ENCODE measurements around the gene CRLF1. TPM values are rescaled to one million over a fixed set of nuclear protein-coding genes. Genes with fewer than 3 reads are reported as not detected.

CRLF1 gene
- polyA plus RNA-seq, 3 donors = 0.19 TPM; not detected in 2

GRCh38 chr19:18580311-18580710 is 26.3 kb downstream of the CRLF1 start:
- intact Hi-C loops (cut with micrococcal nuclease) = loop anchor here (5.0 to 10.0 kb wide), 2 partner anchors 33 to 126 kb away; no protein-coding TSS in a partner anchor
- no peak for DNase-seq

DNA sequence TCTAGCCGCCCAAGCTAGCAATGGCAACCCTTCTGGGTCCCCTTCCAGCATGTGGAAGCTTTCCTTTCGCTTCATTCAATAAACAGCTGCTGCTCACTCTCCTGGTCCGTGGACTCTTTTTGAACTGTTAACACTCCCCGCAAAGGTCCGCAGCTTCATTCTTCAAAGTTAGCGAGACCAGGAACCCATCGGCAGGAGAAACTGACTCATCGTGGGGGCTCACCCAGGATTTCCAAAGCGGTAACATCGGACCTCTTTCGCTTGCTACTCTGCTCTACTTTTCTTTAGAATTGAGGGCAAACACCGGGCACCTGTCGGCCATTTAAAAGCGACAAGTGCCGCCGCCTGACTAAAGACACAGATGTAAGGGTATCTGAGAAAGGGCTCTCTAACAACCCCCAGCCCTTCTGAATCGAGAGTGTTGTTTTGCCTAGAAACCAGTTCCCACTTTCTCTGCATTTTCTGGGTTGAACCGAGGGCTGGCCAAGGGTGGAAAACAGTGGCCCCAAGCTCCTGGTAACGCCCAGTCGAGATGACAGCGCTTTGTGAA is 29.2 kb downstream of the CRLF1 start:
- intact Hi-C loops (cut with micrococcal nuclease) = loop anchor here in 1 of 2 donors (5.0 kb wide), 1 partner anchor 35 kb away; the partner anchor contains the start of gene FKBP8
- peaks cover 41% of the 10 kb centered on the region for H4K20me1 ChIP-seq (ENCODE audit: insufficient read depth, low read length)
- H3K4me1 Mint-ChIP-seq = peaks cover 10% of the 10 kb centered on the region

More at GRCh38 chr19:18580311-18580710, 26.3 kb downstream of the CRLF1 start:
- no peaks in the 10 kb centered on the region for H3K9me3 ChIP-seq (replicated peaks in 1 of 2; ENCODE audit: control insufficient read depth in 1 of 2, insufficient read depth in 1 of 2, low read length in 2 of 2)
- no peak overlapping the region for H3K27ac ChIP-seq (ENCODE audit: low read depth in 1 of 2, low read length in 2 of 2)
- peaks cover 22 to 34% of the 10 kb centered on the region in 2 donors for H3K36me3 ChIP-seq (replicated peaks in 1 of 2; ENCODE audit: control insufficient read depth in 1 of 2, insufficient read depth in 2 of 2, low read length in 2 of 2)
- Mint-ChIP-seq H3K27me3 (ENCODE audit: low read depth in 3 of 3) (peaks cover 0 to 2% (median 0%) of the 10 kb centered on the region in 3 donors), H3K4me1 (peaks cover 1% of the 10 kb centered on the region), H3K27ac (no peak overlapping the region), H3K36me3 (peaks cover 23 to 32% of the 10 kb centered on the region in 2 donors), H3K4me3 (no peak overlapping the region), H3K9me3 (no peaks in the 10 kb centered on the region)
- H2AFZ ChIP-seq (ENCODE audit: insufficient read depth, low read depth, low read length, poor library complexity, severe bottlenecking) = no peak overlapping the region
- no peaks in the 10 kb centered on the region for H3K27me3 ChIP-seq (ENCODE audit: control insufficient read depth in 2 of 2, insufficient read depth in 2 of 2, low read length in 2 of 2)
- TF ChIP-seq, protein P1, sequence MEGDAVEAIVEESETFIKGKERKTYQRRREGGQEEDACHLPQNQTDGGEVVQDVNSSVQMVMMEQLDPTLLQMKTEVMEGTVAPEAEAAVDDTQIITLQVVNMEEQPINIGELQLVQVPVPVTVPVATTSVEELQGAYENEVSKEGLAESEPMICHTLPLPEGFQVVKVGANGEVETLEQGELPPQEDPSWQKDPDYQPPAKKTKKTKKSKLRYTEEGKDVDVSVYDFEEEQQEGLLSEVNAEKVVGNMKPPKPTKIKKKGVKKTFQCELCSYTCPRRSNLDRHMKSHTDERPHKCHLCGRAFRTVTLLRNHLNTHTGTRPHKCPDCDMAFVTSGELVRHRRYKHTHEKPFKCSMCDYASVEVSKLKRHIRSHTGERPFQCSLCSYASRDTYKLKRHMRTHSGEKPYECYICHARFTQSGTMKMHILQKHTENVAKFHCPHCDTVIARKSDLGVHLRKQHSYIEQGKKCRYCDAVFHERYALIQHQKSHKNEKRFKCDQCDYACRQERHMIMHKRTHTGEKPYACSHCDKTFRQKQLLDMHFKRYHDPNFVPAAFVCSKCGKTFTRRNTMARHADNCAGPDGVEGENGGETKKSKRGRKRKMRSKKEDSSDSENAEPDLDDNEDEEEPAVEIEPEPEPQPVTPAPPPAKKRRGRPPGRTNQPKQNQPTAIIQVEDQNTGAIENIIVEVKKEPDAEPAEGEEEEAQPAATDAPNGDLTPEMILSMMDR (IDR thresholded peaks at IDR 0.05) = no peak
- H3K4me2 ChIP-seq (replicated peaks; ENCODE audit: extremely low read depth, low read length, poor library complexity, severe bottlenecking) = no peak overlapping the region
- no peak overlapping the region for H3K9ac ChIP-seq (ENCODE audit: insufficient read depth, low read length, poor library complexity, severe bottlenecking)
- H3K79me2 ChIP-seq (ENCODE audit: insufficient read depth, low read length) = no peaks in the 10 kb centered on the region
- peaks cover 16% of the 10 kb centered on the region for H4K20me1 ChIP-seq (ENCODE audit: insufficient read depth, low read length)
- no peak overlapping the region for H3K4me3 ChIP-seq (replicated peaks in 1 of 3; ENCODE audit: low read depth in 2 of 3, low read length in 3 of 3)
- 95% methylated on average over 6 of the region's 7 CpGs for WGBS (ENCODE audit: insufficient coverage)
- H3K4me1 ChIP-seq (ENCODE audit: control insufficient read depth in 1 of 2, insufficient read depth in 2 of 2, low read length in 2 of 2) = peaks cover 1 to 2% of the 10 kb centered on the region in 2 donors

More for the DNA sequence above, 29.2 kb downstream of the CRLF1 start:
- TF ChIP-seq, protein P1 (IDR thresholded peaks at IDR 0.05) = no peak
- WGBS (ENCODE audit: insufficient coverage) = 94% methylated on average over 19 of the region's 21 CpGs
- no peak for DNase-seq
- H3K4me2 ChIP-seq (replicated peaks; ENCODE audit: extremely low read depth, low read length, poor library complexity, severe bottlenecking) = no peak overlapping the region
- H3K9me3 ChIP-seq (replicated peaks in 1 of 2; ENCODE audit: control insufficient read depth in 1 of 2, insufficient read depth in 1 of 2, low read length in 2 of 2) = no peaks in the 10 kb centered on the region
- Mint-ChIP-seq H3K27me3 (ENCODE audit: low read depth in 3 of 3) (peaks cover 0 to 3% (median 0%) of the 10 kb centered on the region in 3 donors), H3K9me3 (no peaks in the 10 kb centered on the region), H3K4me3 (no peak overlapping the region), H3K36me3 (peaks cover 46 to 58% of the 10 kb centered on the region in 2 donors), H3K27ac (peak overlapping the region in 5 of 7 donors; percentile 13 to 64 (median 57))
- H3K79me2 ChIP-seq (ENCODE audit: insufficient read depth, low read length) = peaks cover 20% of the 10 kb centered on the region
- peaks cover 6 to 11% of the 10 kb centered on the region in 2 donors for H3K4me1 ChIP-seq (ENCODE audit: control insufficient read depth in 1 of 2, insufficient read depth in 2 of 2, low read length in 2 of 2)
- peaks cover 43 to 59% of the 10 kb centered on the region in 2 donors for H3K36me3 ChIP-seq (replicated peaks in 1 of 2; ENCODE audit: control insufficient read depth in 1 of 2, insufficient read depth in 2 of 2, low read length in 2 of 2)
- no peak overlapping the region for H3K4me3 ChIP-seq (replicated peaks in 1 of 3; ENCODE audit: low read depth in 2 of 3, low read length in 3 of 3)
- H3K9ac ChIP-seq (ENCODE audit: insufficient read depth, low read length, poor library complexity, severe bottlenecking) = no peak overlapping the region
- no peak overlapping the region for H2AFZ ChIP-seq (ENCODE audit: insufficient read depth, low read depth, low read length, poor library complexity, severe bottlenecking)
- H3K27me3 ChIP-seq (ENCODE audit: control insufficient read depth in 2 of 2, insufficient read depth in 2 of 2, low read length in 2 of 2) = no peaks in the 10 kb centered on the region
- H3K27ac ChIP-seq (ENCODE audit: low read depth in 1 of 2, low read length in 2 of 2) = no peak overlapping the region

Data from CD14-positive monocyte (primary cell).